ENCODE results near the gene NKAPL.

DNA sequence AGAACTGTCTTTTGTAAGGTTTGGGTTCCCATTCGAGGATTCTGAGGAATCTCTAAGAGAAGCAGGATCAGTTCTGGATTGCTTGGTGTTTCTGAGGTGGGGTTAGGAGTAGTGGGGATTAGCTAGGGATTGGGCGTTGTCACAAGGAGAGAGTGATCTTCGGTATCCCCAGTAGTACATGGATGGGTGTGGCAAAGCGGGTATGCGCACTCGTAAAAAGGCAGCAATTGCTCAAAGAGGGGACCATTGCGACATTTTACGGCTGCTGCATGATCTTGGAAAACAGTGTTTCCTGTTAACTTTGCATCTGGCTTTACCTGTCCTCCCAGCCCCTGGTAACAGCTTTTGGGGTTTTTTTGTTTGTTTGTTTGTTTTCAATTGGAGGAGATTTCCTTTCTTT lies 43.7 kb upstream of the NKAPL start:
- TF ChIP-seq CTCF (IDR thresholded peaks at IDR 0.05) (no peak), POLR2A (IDR thresholded peaks at IDR 0.05) (no peak), POLR2AphosphoS5 (IDR thresholded peaks at IDR 0.05) (no peak)

All from suprapubic skin (tissue), 4 donors.